Activated effector memory CD4-positive, alpha-beta T cell treated with Interleukin-2 at 50 U/mL for 16 hours (primary cell): Measurements from ENCODE around the gene PFKL.
"Not testable (repeated sequence)": the region's sequence is repeated elsewhere in the genome, so short reads cannot be mapped to it uniquely, and the experiment has no call there.

Experiments used
- DNase-seq: peaks from one replicate; pipeline ENCODE4 v3.0.0-alpha.2; 2020

PFKL gene

GRCh38 chr21:44329971-44330681 lies 30.3 kb downstream of the PFKL start:
- no peak for DNase-seq

GRCh38 chr21:44330698-44331097 lies 30.8 kb downstream of the PFKL start:
- DNase-seq, result no peak

GRCh38 chr21:44331209-44331608 lies 31.4 kb downstream of the PFKL start:
- no peak for DNase-seq

GRCh38 chr21:44331650-44332307 lies 31.9 kb downstream of the PFKL start:
- no peak for DNase-seq

GRCh38 chr21:44332383-44332782 lies 32.5 kb downstream of the PFKL start:
- DNase-seq, result no peak

- DNase-seq, result no peak
These were observed 33.1 kb downstream of the PFKL start for GRCh38 chr21:44332965-44333364.

GRCh38 chr21:44333509-44334328 lies 33.9 kb downstream of the PFKL start:
- no peak for DNase-seq

- DNase-seq, result no peak
These were observed 34.6 kb downstream of the PFKL start for GRCh38 chr21:44334329-44335030.

- no peak for DNase-seq
These were observed 35.6 kb downstream of the PFKL start for GRCh38 chr21:44335266-44336059.

- DNase-seq, result no peak
These were observed 37.6 kb downstream of the PFKL start for GRCh38 chr21:44337449-44337848.

GRCh38 chr21:44337941-44338895 lies 38.4 kb downstream of the PFKL start:
- no peak for DNase-seq

GRCh38 chr21:44338971-44339910 lies 39.4 kb downstream of the PFKL start, which contains the start of gene CFAP410:
CFAP410 (minus strand) TSS chr21:44339390; CDS start chr21:44339194, 196 bp downstream.
- DNase-seq, result peak; percentile 93

GRCh38 chr21:44341726-44342458 lies 42.0 kb downstream of the PFKL start:
- not testable (repeated sequence) for DNase-seq

- DNase-seq, result not testable (repeated sequence)
These were observed 43.1 kb downstream of the PFKL start for GRCh38 chr21:44342981-44343380.

- DNase-seq, result no peak
These were observed 44.8 kb downstream of the PFKL start for GRCh38 chr21:44344541-44345183.

GRCh38 chr21:44345495-44345894 lies 45.6 kb downstream of the PFKL start:
- DNase-seq, result no peak

- DNase-seq, result no peak
These were observed 48.1 kb downstream of the PFKL start for GRCh38 chr21:44347911-44348451.

- no peak for DNase-seq
These were observed 49.0 kb downstream of the PFKL start for GRCh38 chr21:44348861-44349260.
